Osteocyte (in vitro differentiated cells): ENCODE measurements around the gene HAPSTR1. TPM values are rescaled to one million over a fixed set of nuclear protein-coding genes. Genes with fewer than 3 reads are reported as not detected.

Experiments
- DNase-seq: peaks from one replicate; pipeline ENCODE4 v3.0.0; 2021; ENCODE audit warnings: mixed read lengths; ENCODE audit not compliant: unreplicated experiment; ENCODE audit errors: extremely low spot score
- H3K27ac Mint-ChIP-seq: one replicate; pipeline ENCODE4 v1.8.0; 2021; ENCODE audit warnings: mild to moderate bottlenecking, mixed read lengths; ENCODE audit not compliant: unreplicated experiment
- H3K27me3 Mint-ChIP-seq: one replicate; pipeline ENCODE4 v1.8.0; 2021; ENCODE audit warnings: mixed read lengths; ENCODE audit not compliant: unreplicated experiment
- H3K36me3 Mint-ChIP-seq: one replicate; pipeline ENCODE4 v1.8.0; 2021; ENCODE audit warnings: mixed read lengths; ENCODE audit not compliant: unreplicated experiment
- H3K4me1 Mint-ChIP-seq: one replicate; pipeline ENCODE4 v1.8.0; 2021; ENCODE audit warnings: mixed read lengths; ENCODE audit not compliant: unreplicated experiment
- H3K4me3 Mint-ChIP-seq: one replicate; pipeline ENCODE4 v1.8.0; 2021; ENCODE audit warnings: mild to moderate bottlenecking, moderate library complexity, mixed read lengths; ENCODE audit not compliant: unreplicated experiment
- H3K9me3 Mint-ChIP-seq: one replicate; pipeline ENCODE4 v1.8.0; 2021; ENCODE audit warnings: mixed read lengths; ENCODE audit not compliant: unreplicated experiment
- total RNA-seq: library from RNA; stranded (reverse); gene quantifications from 2 replicates; pipeline ENCODE4 v1.2.1, GENCODE V29; 2021
- TF ChIP-seq, protein P1 (sequence below): fragments of 200-600 bp; sonication (generic); IDR thresholded peaks from 2 replicates; pipeline ENCODE4 v1.5.0; 2021; ENCODE audit warnings: antibody characterized with exemption, mild to moderate bottlenecking, moderate library complexity

HAPSTR1 gene
- total RNA-seq, 1 donor from 2014 or later: 73.4 TPM

DNA sequence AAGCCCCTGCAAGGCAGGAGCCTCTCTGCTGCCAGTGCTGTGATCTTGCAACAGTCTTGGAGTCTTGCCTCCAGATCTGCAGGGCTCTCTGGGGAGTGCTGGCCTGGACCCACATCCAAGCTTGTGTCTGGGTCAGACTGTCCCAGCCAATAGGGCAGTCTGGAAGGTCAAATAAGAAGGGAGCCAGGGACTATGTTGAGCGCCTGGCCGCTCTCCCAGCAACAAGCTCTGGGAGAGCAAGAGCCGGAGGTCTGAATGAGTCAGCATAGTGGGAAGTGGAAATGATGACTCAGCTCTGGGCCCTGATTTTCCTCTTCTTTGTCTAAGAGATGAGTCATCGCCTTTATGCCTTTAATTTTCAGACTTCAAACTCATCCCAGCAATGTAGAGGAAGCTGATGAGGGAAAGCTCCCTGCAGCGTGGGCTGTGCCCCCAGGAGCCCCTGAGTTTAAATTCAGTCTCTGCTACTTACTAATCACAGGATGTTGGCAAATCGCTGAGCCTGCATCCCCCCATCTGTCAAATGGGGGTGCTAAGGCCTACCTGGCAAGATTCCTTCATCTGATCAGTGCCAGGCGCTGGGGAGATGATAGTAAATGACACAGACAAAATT is 43.6 kb upstream of the HAPSTR1 start:
- Mint-ChIP-seq H3K9me3 (peaks cover 3% of the 10 kb centered on the region), H3K36me3 (no peaks in the 10 kb centered on the region), H3K27ac (peak overlapping the region; percentile 96), H3K4me3 (no peak overlapping the region), H3K27me3 (no peaks in the 10 kb centered on the region), H3K4me1 (peaks cover 31% of the 10 kb centered on the region)
- TF ChIP-seq, protein P1, sequence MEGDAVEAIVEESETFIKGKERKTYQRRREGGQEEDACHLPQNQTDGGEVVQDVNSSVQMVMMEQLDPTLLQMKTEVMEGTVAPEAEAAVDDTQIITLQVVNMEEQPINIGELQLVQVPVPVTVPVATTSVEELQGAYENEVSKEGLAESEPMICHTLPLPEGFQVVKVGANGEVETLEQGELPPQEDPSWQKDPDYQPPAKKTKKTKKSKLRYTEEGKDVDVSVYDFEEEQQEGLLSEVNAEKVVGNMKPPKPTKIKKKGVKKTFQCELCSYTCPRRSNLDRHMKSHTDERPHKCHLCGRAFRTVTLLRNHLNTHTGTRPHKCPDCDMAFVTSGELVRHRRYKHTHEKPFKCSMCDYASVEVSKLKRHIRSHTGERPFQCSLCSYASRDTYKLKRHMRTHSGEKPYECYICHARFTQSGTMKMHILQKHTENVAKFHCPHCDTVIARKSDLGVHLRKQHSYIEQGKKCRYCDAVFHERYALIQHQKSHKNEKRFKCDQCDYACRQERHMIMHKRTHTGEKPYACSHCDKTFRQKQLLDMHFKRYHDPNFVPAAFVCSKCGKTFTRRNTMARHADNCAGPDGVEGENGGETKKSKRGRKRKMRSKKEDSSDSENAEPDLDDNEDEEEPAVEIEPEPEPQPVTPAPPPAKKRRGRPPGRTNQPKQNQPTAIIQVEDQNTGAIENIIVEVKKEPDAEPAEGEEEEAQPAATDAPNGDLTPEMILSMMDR: no peak
- peak; percentile 93 for DNase-seq

GRCh38 chr16:9048302-9048700 is 43.1 kb upstream of the HAPSTR1 start:
- H3K27me3 Mint-ChIP-seq: no peaks in the 10 kb centered on the region
- no peak for DNase-seq
- H3K4me3 Mint-ChIP-seq: no peak overlapping the region
- H3K27ac Mint-ChIP-seq: peak overlapping the region; percentile 96
- H3K36me3 Mint-ChIP-seq: no peaks in the 10 kb centered on the region
- H3K4me1 Mint-ChIP-seq: peaks cover 31% of the 10 kb centered on the region
- TF ChIP-seq, protein P1: no peak
- peaks cover 3% of the 10 kb centered on the region for H3K9me3 Mint-ChIP-seq

GRCh38 chr16:9049241-9049640 is 42.2 kb upstream of the HAPSTR1 start:
- no peak for DNase-seq

GRCh38 chr16:9050102-9050830 is 41.2 kb upstream of the HAPSTR1 start:
- H3K4me3 Mint-ChIP-seq: no peak overlapping the region
- DNase-seq: no peak
- peaks cover 3% of the 10 kb centered on the region for H3K9me3 Mint-ChIP-seq

More at GRCh38 chr16:9049241-9049640, 42.2 kb upstream of the HAPSTR1 start:
- peaks cover 31% of the 10 kb centered on the region for H3K4me1 Mint-ChIP-seq
- no peaks in the 10 kb centered on the region for H3K36me3 Mint-ChIP-seq
- H3K27me3 Mint-ChIP-seq: no peaks in the 10 kb centered on the region
- H3K27ac Mint-ChIP-seq: peak overlapping the region; percentile 86
- H3K4me3 Mint-ChIP-seq: no peak overlapping the region
- H3K9me3 Mint-ChIP-seq: peaks cover 3% of the 10 kb centered on the region
- TF ChIP-seq, protein P1: no peak

More at GRCh38 chr16:9050102-9050830, 41.2 kb upstream of the HAPSTR1 start:
- Mint-ChIP-seq H3K27ac (no peak overlapping the region), H3K27me3 (no peaks in the 10 kb centered on the region), H3K36me3 (no peaks in the 10 kb centered on the region), H3K4me1 (peaks cover 31% of the 10 kb centered on the region)
- TF ChIP-seq, protein P1: peak; percentile 52
